HG03439 (cell line): ENCODE data around the gene COPS3.

Experiments used
- ATAC-seq: cut with Tn5 transposase; IDR thresholded peaks from one replicate; pipeline ENCODE4 v1.9.1; 2021; ENCODE audit warnings: mild to moderate bottlenecking, moderate library complexity; ENCODE audit not compliant: unreplicated experiment

COPS3 gene

DNA sequence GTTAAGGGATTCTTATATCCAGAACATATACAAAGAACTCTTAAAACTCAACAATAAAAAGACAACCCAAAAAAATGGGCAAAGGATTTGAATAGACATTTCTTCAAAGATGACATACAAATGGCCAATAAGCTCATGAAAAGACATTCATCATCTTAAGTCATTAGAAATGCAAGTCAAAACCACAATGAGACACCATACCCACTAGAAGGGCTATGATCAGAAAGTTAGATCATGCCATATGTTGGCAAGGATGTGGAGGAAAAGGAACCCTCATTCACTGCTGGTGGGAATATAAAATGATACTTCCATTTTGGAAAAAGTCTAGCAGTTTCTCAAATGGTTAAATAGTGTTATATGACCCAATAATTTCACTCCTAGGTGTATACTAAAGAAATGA, 84.3 kb downstream of the COPS3 start:
- ATAC-seq, result no peak
